Upper lobe of left lung (tissue), 6 donors: ENCODE data around the gene NUP214. TPM values are rescaled to one million over a fixed set of nuclear protein-coding genes. Genes with fewer than 3 reads are reported as not detected.
A peak's percentile ranks its signal among the peaks of the same experiment; 100 is the strongest.

Experiments
- ATAC-seq, 2 donors: fragments of 200-7000 bp; cut with Tn5 transposase; one replicate each; pipeline ENCODE4 v1.9.1; 2022; ENCODE audit warnings: mild to moderate bottlenecking in 2 of 2, moderate library complexity in 2 of 2; ENCODE audit not compliant: low FRiP score in 2 of 2
- DNase-seq, 2 donors: peaks; one replicate each; pipeline ENCODE4 v3.0.0-alpha.2; 2019 to 2020
- H3K27ac ChIP-seq, 4 donors: fragments of 200-600 bp; sonication (generic); one replicate each; pipeline ENCODE4 v1.5.1; 2016 to 2019
- H3K27me3 ChIP-seq, 4 donors: fragments of 200-600 bp; sonication (generic); one replicate each; pipeline ENCODE4 v1.5.1; 2017 to 2019
- H3K36me3 ChIP-seq, 4 donors: fragments of 200-600 bp; sonication (generic); one replicate each; pipeline ENCODE4 v1.5.1; 2016 to 2019
- H3K4me1 ChIP-seq, 4 donors: fragments of 200-600 bp; sonication (generic); one replicate each; pipeline ENCODE4 v1.5.1; 2018 to 2019
- H3K4me3 ChIP-seq, 4 donors: fragments of 200-600 bp; sonication (generic); one replicate each; pipeline ENCODE4 v1.5.1; 2017 to 2019; ENCODE audit warnings: mild to moderate bottlenecking in 2 of 4, moderate library complexity in 1 of 4
- H3K9me3 ChIP-seq, 4 donors: fragments of 200-600 bp; sonication (generic); one replicate each; pipeline ENCODE4 v1.5.1; 2018 to 2019
- EP300 ChIP-seq, 4 donors: sonication (generic); formaldehyde crosslinking; IDR thresholded peaks; one replicate each; pipeline ENCODE4 v1.5.1; 2017; ENCODE audit warnings: antibody characterized with exemption in 4 of 4, control low read depth in 2 of 4
- POLR2A ChIP-seq, 4 donors: fragments of 450-650 bp; IDR thresholded peaks; one replicate each; pipeline ENCODE4 v1.5.1; 2016 to 2017; ENCODE audit warnings: antibody characterized with exemption in 4 of 4, mild to moderate bottlenecking in 2 of 4
- POLR2AphosphoS5 ChIP-seq, 2 donors: sonication (generic); formaldehyde crosslinking; IDR thresholded peaks; one replicate each; pipeline ENCODE4 v1.5.1; 2017; ENCODE audit warnings: antibody characterized with exemption in 2 of 2
- WGBS, 2 donors: methylation state at CpG; one replicate each; pipeline ENCODE4 v1.1.5; 2017 to 2018; 5-methylcytosine and 5-hydroxymethylcytosine counted together
- total RNA-seq, 6 donors: library from RNA; depleted of rRNA in 4 of 6; stranded (reverse); fragments of >200 nt in 4 of 6; gene quantifications; one replicate each; pipeline versions ENCODE4 v1.1.0 to v1.2.1, GENCODE V29; 2016 to 2021
- TF ChIP-seq, protein P1 (sequence below), 6 experiments: fragments of 450-650 bp in 4 of 6; fragments of 200-600 bp in 2 of 6; sonication (generic) in 2 of 6; IDR thresholded peaks; one replicate each; pipeline ENCODE4 v1.5.1; 2016 to 2019; ENCODE audit warnings: antibody characterized with exemption in 6 of 6
- donor health status: DM: no; HTN: no; CAD: no; lungs with moderate emphysema.
- donor health status: DM: no; HTN: yes; CAD: no; lungs with severe emphysema.

Gene NUP214
- total RNA-seq, 6 donors from 2014 or later, result 35.3 to 113 (median 44.3) TPM

DNA sequence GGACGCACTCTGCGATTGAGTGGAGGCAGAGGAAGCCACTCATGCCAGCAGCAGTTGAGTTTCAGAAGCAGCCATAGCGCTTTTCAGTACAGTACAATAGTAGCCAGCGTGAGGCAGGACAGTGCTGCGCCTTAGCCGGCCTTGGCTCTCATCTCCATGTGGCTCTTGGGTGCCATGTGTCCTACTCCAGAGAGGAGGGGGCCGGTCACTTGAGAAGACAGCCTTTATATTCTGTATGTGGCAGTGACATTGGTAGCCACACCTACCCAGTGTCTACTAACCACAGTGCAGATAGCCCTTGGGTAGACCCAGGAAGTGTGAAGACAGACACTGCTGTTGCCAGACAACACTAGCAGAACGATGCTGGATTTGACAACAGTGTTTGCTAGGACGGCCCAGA is 108.6 kb downstream of the NUP214 start:
- Histone ChIP-seq H3K27ac (peak overlapping the region in 1 of 4 donors; percentile 8), H3K27me3 (no peaks in the 10 kb centered on the region), H3K4me3 (no peak overlapping the region), H3K36me3 (peaks cover 7 to 53% (median 46%) of the 10 kb centered on the region in 4 donors), H3K9me3 (no peaks in the 10 kb centered on the region), H3K4me1 (peaks cover 20 to 26% (median 25%) of the 10 kb centered on the region in 4 donors)
- no peak for DNase-seq
- TF ChIP-seq, protein P1, sequence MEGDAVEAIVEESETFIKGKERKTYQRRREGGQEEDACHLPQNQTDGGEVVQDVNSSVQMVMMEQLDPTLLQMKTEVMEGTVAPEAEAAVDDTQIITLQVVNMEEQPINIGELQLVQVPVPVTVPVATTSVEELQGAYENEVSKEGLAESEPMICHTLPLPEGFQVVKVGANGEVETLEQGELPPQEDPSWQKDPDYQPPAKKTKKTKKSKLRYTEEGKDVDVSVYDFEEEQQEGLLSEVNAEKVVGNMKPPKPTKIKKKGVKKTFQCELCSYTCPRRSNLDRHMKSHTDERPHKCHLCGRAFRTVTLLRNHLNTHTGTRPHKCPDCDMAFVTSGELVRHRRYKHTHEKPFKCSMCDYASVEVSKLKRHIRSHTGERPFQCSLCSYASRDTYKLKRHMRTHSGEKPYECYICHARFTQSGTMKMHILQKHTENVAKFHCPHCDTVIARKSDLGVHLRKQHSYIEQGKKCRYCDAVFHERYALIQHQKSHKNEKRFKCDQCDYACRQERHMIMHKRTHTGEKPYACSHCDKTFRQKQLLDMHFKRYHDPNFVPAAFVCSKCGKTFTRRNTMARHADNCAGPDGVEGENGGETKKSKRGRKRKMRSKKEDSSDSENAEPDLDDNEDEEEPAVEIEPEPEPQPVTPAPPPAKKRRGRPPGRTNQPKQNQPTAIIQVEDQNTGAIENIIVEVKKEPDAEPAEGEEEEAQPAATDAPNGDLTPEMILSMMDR (IDR thresholded peaks at IDR 0.05), result no peak
- TF ChIP-seq EP300 (IDR thresholded peaks at IDR 0.05) (no peak), POLR2A (IDR thresholded peaks at IDR 0.05) (no peak), POLR2AphosphoS5 (IDR thresholded peaks at IDR 0.05) (no peak)
- no peak for ATAC-seq
- WGBS, 2 donors, result 86 to 92% methylated on average over 8 to 9 of the region's 9 CpGs

DNA sequence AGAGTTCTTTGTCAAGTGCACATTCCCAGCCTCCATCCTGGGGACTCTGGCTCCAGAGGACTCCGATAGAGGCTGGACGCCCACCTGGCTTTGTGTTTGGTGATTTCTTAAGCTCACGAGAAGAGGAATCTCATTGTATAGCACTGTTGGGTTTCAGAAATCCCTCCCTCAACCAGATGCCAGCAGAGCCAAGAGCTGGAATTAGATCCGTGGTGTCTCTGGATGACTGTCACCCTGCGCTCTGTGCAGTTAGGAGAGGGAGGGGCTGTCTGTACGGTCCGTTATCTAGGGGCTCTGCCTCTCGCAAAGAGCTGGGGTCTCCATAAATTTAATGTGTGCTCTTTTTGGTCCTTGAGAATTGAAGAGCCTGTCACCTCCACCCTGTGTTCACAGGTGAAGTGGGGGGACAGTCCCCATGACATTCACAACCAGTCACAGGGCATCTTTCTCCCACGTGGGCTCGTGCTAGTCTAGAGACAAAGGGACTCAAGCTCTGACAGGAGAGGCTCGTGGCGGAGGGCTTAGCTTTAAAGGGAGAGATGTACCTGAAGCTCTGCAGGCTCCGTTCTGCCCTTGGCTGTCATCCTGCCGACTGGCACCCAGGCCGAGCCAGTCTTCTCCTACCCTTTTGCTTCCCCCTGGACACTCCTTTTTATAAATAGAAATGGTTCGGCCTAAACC is 109.6 kb downstream of the NUP214 start:
- Histone ChIP-seq H3K27ac (no peak overlapping the region), H3K9me3 (no peaks in the 10 kb centered on the region), H3K36me3 (peaks cover 7 to 51% (median 44%) of the 10 kb centered on the region in 4 donors), H3K4me1 (peaks cover 20 to 28% (median 25%) of the 10 kb centered on the region in 4 donors), H3K27me3 (no peaks in the 10 kb centered on the region), H3K4me3 (no peak overlapping the region)
- DNase-seq, result no peak
- ATAC-seq, result no peak
- 82 to 89% methylated on average over 12 to 16 of the region's 16 CpGs for whole genome bisulfite sequencing, 2 donors
- TF ChIP-seq POLR2A (IDR thresholded peaks at IDR 0.05), result no peak
- no peak for TF ChIP-seq POLR2AphosphoS5 (IDR thresholded peaks at IDR 0.05)
- TF ChIP-seq, protein P1 (IDR thresholded peaks at IDR 0.05), result no peak
- TF ChIP-seq EP300 (IDR thresholded peaks at IDR 0.05), result no peak

DNA sequence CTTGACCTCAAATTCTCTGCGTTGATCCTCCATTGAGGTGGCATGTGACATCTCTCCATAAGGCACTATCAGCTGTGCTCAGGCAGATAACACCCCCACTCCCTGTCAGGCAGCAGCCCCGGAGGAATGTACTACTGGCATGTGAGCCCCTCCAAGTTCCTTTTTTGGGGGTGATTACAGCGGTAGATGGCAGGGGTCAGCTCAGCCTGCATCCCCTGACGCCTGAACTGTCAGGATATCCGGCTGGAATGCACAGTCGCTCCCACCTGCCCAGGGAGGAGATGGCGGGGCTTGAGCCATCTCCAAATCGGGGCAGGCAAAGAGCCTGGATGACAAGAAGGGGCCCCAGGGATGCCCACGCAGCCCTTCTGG is 110.1 kb downstream of the NUP214 start:
- no peak overlapping the region for H3K27ac ChIP-seq
- H3K4me3 ChIP-seq, result no peak overlapping the region
- TF ChIP-seq POLR2A (IDR thresholded peaks at IDR 0.05) (no peak), EP300 (IDR thresholded peaks at IDR 0.05) (no peak)
- H3K9me3 ChIP-seq, result no peaks in the 10 kb centered on the region
- H3K27me3 ChIP-seq, result no peaks in the 10 kb centered on the region
- peaks cover 20 to 28% (median 25%) of the 10 kb centered on the region in 4 donors for H3K4me1 ChIP-seq
- DNase-seq (no peak), ATAC-seq (no peak)
- WGBS, 2 donors, result 80% methylated on average over 7 to 9 of the region's 9 CpGs
- H3K36me3 ChIP-seq, result peaks cover 7 to 46% (median 41%) of the 10 kb centered on the region in 4 donors

DNA sequence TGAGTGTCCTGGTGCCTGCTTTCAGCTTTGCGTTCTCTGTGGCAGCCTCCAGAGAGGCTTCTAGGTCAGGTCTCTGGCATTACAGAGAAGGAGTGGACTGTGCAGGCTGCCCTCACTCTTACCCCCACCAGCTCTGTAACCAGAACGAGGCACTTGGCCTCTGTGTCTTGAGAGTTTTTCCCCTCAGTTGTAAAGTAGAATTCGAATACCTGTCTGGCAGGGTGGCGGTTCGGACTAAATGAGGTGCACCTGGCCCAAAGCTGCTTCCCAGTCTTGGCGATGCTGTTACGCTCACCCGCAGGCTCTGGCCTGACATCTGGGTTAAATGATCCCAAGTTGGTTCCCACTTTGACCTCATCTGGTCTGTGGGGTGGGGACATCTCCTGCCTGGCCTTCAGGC is 110.8 kb downstream of the NUP214 start:
- WGBS, 2 donors, result 86 to 90% methylated on average over 3 to 8 of the region's 8 CpGs
- H3K27ac ChIP-seq, result peak overlapping the region in 1 of 4 donors; percentile 10
- ATAC-seq, result no peak
- TF ChIP-seq POLR2AphosphoS5 (IDR thresholded peaks at IDR 0.05) (no peak), EP300 (IDR thresholded peaks at IDR 0.05) (no peak), POLR2A (IDR thresholded peaks at IDR 0.05) (no peak)
- TF ChIP-seq, protein P1 (IDR thresholded peaks at IDR 0.05), result no peak
- no peaks in the 10 kb centered on the region for H3K9me3 ChIP-seq
- H3K27me3 ChIP-seq, result no peaks in the 10 kb centered on the region
- no peak for DNase-seq
- H3K36me3 ChIP-seq, result peaks cover 7 to 39% (median 34%) of the 10 kb centered on the region in 4 donors
- H3K4me3 ChIP-seq, result no peak overlapping the region
- H3K4me1 ChIP-seq, result peaks cover 20 to 28% (median 25%) of the 10 kb centered on the region in 4 donors

DNA sequence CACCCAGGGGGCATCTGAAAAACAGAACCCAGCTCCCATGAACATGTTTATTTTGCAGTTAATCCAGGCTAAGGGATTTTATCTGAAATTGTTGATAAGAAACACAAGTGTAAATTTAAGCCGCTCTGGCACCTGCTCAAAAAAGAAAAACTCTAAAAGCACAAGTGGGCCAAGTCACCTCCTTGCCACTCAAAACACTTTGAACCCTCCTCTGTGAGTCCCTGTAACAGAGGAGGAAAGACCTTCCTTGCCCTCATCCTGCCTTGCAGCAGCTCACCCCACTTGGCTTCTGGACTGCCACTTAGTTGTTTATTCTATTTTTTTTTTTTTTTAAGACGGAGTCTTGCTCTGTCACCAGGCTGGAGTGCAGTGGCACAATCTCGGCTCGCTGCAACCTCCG is 111.4 kb downstream of the NUP214 start:
- DNase-seq (no peak), ATAC-seq (no peak)
- H3K27ac ChIP-seq, result peak overlapping the region in 1 of 4 donors; percentile 77
- 45 to 67% methylated on average over 5 of the region's 5 CpGs for WGBS, 2 donors
- H3K9me3 ChIP-seq, result no peaks in the 10 kb centered on the region
- no peaks in the 10 kb centered on the region for H3K27me3 ChIP-seq
- H3K4me1 ChIP-seq, result peaks cover 20 to 28% (median 25%) of the 10 kb centered on the region in 4 donors
- H3K4me3 ChIP-seq, result no peak overlapping the region
- peaks cover 4 to 33% (median 28%) of the 10 kb centered on the region in 4 donors for H3K36me3 ChIP-seq
- TF ChIP-seq POLR2AphosphoS5 (IDR thresholded peaks at IDR 0.05) (no peak), EP300 (IDR thresholded peaks at IDR 0.05) (no peak), POLR2A (IDR thresholded peaks at IDR 0.05) (no peak)
- TF ChIP-seq, protein P1 (IDR thresholded peaks at IDR 0.05), result no peak
